A673 (cell line): ENCODE results near the gene TK2.

Experiments
- CTCF ChIP-seq: fragments of 300-800, 200-600 bp; sonication (generic); conservative IDR thresholded peaks from 2 replicates; pipeline ENCODE4 v1.5.1; 2017; ENCODE audit warnings: low read depth, mild to moderate bottlenecking, antibody characterized with exemption, low read length, moderate library complexity, mixed read lengths
- EZH2 ChIP-seq: fragments of 200-600 bp; sonication (generic); IDR thresholded peaks from 2 replicates; pipeline ENCODE4 v1.6.1; 2017; ENCODE audit warnings: borderline replicate concordance, low read depth, mild to moderate bottlenecking, mixed read lengths, antibody characterized with exemption, low read length; ENCODE audit not compliant: poor library complexity, severe bottlenecking

- TF ChIP-seq EZH2 = no peak
- no peak for TF ChIP-seq CTCF
Measured at GRCh38 chr16:66479661-66480264, 70.2 kb downstream of the TK2 start.
